Activated T-cell treated with anti-CD3 and anti-CD28 coated beads for 4 hours (primary cell): ENCODE measurements around the gene CD83.

ENCODE experiments used
- DNase-seq: peaks from one replicate; pipeline ENCODE4 v3.0.0-alpha.2; 2020

The CD83 gene

DNA sequence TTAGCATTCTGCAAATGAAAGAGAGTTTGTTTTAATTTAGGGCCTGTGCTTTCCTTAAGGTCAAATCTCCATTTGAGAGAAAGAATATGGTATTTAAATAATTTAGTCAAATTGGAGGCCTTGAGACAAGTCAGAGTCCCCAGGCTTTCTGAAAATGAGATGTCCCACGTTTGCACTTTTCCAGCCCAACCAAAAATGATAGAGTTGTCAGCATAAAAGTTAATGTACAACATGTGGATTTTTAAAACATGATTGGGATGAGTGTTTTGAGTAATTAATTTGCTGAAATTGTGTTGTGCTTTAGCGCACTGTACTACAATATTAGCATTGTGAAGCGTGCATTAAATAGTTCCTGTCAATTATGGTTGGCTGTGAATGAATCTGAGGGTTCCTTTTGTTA, 10.0 kb downstream of the CD83 start:
- no peak for DNase-seq

DNA sequence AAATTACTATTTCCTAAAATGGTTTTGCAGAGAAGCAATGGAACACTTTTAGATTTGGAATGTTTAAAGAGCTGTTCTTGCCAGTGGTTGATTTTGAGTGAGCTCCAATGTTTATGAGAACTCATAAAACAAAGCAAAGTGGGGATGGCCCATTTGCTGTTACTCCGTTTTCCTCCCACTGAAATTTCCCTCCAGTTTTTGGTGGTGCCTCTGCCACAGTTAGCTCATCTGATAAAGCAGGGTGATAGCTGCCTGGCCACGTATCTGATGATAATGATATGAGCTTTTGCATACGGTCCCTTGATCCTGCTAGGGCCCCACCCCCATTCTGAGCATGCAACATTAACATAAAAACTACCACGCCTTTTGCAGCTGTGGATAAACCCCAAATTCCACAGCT, 10.4 kb downstream of the CD83 start:
- no peak for DNase-seq

DNA sequence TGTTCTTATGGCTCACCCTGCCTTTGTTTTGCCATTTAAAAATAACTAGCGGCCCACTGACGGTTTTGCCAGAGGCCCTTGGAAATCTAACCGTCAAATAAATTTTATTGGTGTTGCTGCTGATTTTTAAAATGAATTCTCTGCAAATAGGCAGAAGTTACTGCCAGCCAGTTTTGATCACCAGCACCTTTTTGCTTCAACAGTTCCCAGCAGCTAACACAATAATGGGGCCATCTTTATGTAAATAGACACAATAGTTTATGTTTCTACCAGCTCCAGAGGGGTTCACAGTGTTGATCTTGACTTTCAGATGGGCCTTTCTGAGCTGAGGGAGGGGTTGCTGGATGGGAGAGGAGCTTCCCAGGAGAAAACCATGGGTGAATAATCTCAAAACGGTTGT, 11.2 kb downstream of the CD83 start:
- no peak for DNase-seq

DNA sequence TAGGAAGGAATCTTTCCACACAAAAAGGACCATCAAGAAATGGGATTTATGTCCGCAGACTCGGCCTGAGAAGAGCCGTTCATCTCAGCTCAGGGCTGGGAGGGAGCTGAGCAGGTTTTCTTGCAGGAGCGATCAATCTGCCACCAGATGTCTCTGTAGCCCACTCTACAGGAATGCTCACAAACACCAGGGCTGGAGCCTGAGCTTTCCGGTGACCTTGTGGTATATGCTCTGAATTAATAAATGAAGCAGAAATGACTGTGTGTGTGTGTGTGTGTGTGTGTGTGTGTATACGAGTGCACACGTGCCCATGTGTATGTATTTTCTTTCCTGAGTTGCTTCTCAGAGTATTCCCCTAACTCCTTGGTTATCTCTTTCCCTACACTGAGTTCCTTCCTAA, 12.0 kb downstream of the CD83 start:
- no peak for DNase-seq

DNA sequence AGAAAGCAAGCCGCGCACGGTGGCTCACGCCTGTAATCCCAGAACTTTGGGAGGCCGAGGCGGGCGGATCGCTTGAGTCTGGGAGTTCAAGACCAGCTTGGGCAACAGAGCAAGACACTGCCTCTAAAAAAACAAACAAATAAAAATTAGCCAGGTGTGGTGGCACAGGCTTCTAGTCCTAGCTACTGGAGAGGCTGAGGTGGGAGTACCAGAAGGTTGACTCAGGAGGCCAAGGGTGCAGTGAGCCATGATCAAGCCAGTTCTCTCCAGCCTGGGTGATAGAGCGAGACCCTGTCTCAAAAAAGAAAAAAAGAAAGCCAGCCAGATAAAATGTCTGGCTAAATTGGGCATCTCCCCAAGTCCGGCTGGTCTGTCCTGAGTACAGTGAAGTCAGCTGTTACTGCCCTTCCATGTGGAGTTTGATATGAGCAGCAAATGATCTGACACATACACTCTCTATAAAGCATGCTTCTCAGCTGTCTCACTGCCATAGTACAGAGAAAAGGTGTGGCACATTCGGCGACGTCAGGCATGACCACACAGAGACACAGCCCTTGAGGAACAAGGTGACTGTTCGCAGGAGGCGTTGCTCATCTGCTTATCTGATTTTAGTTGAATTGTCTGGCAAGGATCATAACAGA, 13.0 kb downstream of the CD83 start:
- no peak for DNase-seq

DNA sequence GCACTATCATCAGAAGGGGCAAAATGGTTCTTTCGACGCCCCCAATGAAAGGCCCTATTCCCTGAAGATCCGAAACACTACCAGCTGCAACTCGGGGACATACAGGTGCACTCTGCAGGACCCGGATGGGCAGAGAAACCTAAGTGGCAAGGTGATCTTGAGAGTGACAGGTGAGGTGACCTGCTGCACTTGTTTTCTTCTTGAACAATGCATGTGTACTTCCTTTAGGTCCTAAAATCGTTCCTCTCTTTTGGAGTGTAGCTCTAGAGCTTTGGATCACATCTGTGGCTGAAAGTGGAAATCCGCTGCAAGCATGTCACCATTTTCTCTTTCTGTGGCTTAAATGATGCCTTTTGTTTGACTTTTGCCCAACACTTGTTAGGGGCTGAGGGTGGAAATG, 14.0 kb downstream of the CD83 start:
- no peak for DNase-seq

DNA sequence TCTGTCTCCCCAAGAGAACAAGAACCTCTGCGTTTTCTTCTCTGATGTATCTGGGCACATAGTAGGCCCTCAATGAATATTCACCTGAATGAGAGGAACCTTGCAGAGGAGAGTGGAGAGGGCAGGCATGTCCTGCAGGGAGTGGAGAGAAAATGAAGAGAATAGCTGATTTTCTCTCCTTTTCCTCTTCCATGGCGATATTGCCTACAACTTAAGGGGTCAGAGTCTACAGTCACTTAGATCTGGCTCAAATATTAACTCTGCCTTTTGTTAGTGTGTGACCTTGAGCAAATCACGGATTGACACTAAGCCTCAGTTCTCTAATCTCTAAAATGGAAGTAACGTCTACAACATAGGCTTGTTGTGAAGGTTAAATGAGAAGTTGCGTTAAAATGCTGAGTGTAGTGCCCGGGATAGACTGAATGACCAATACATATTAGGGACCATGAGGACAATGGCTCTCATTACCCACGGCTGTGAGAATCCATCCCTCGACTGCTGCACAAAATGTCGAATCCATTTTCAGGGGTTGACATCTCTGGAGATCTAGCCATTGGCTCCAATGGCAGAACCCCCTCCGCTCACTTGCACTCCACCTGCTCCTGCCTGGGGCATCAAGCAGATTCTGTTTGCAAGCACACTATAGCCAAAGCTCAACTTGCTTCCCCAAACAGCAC, 14.8 kb downstream of the CD83 start:
- no peak for DNase-seq

DNA sequence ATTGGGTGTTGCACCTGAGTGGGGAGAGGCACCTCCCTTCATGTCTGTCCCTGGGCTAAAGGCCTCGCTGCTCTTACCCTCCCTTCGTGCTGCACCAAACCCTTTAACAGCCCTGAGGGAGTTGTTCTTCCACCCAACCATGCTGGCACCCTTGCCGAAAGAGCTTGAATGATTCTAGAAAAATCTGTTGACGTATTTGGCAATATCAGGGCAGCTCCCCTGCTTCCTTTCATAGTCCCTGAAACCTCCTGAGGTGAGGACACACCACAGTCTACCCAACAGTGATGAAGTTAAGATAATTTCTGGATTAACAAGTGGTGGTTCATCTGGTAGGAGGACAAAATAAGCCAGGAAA, 15.3 kb downstream of the CD83 start:
- DNase-seq = no peak

DNA sequence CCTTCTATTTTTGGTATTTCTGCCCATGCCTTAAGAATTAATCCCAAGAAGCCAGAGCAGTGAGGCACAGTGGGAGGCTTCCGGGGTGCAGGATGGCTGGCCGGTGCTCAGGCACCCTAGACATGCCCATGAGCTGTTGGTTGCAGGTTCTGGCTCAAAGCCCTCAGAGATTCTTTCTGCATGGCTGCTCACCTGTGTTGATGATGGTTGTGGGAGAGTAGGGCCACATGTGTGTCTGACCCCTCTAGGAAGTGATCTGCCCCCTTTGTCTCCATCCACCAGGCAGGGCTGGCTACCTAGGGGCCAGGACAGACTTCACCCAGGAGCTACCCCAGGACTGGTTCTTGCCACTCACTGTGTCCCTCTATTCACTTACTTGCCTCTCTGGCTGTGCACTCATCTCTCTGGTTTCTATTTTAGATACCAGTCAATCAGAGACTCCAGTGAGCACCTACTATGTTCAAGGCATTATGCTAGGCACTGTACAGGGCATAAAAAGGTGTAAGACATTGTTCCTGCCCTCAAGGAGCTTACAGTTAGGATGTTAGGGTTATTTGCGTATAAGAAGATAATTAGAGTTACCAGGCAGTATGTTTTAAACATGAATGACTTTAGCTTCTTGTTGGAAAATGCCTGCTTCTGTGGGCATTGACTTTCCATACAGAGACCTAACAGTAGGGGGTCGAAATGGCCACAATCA, 16.8 kb downstream of the CD83 start:
- DNase-seq = no peak

DNA sequence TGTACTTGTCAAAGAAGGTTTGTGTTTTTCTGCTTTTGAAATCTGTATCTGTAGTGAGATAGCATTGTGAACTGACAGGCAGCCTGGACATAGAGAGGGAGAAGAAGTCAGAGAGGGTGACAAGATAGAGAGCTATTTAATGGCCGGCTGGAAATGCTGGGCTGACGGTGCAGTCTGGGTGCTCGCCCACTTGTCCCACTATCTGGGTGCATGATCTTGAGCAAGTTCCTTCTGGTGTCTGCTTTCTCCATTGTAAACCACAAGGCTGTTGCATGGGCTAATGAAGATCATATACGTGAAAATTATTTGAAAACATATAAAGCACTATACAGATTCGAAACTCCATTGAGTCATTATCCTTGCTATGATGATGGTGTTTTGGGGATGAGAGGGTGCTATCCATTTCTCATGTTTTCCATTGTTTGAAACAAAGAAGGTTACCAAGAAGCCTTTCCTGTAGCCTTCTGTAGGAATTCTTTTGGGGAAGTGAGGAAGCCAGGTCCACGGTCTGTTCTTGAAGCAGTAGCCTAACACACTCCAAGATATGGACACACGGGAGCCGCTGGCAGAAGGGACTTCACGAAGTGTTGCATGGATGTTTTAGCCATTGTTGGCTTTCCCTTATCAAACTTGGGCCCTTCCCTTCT, 18.4 kb downstream of the CD83 start:
- no peak for DNase-seq

DNA sequence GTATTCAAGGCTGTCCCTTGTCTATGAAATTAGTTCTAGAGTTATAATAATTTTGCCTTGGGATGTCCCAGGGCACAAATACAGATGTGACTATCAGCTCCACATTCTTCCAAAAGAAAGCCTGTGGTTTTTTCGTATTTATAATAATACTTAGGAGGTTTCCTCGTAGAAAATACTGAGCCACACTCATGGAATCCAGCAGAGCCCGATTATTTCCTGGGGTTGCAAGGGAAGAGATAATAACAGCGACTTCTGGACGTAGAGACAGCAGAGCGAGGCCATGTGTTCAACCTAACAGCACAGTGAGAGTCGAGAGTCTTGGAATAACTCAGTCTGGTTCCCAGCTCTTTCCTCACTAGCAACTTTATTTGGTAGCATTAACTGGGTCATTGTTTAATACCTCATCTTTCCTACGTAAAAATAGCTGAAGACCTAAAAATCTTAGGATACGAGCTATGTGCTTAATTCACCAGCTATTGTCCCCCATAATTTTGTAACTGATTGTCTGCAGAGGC, 21.2 kb downstream of the CD83 start:
- no peak for DNase-seq

DNA sequence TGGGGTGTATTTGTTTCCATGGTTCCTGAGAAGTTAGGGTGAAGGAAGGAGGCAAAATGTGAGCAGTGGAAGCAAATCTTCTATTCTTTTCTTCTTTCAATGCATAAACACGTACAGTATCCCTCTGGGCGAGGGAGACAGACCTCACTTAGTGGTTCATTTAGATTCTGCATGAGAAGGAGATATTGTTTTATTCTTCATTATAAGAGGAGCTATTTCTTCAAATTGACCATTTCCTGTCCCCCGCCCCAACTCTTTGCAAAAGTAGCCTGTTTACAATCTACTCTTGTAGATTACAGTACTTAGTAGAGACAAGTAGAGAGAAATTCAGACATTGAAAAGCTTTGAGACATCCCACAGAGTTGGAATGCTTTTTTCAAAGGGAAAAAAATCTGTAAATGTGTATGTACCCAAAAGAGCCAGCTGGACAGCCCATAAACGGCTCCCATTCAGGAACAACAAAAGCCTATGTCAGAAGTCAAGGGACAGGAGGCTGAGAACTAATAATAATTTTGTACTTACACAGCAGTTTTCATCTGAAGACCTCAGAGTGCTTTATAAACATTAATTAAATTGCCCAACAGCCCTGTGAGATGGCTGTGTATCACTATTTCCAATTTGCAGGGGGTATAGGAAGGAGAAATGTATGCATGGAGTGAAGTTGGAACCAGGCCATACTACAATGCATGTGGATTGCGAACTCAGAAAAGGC, 23.9 kb downstream of the CD83 start:
- no peak for DNase-seq

DNA sequence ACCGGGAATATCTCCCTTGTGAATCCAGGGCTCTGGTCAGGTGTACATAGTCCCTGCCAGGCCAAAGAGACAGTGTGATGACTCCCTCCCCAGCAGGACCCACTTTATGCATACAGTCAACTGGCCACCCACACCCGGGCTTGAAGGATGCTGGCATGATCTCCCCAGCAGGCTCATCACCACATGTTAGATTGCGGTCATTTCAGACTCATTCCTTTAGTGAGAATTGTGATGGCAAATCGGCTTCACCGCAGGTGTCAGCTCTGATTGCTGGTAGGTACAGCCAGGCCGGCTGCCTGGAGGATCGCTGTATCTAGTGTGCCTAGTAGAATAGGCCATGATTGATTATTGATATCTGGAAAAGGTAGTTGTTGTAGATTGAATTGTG, 24.5 kb downstream of the CD83 start:
- DNase-seq = no peak

DNA sequence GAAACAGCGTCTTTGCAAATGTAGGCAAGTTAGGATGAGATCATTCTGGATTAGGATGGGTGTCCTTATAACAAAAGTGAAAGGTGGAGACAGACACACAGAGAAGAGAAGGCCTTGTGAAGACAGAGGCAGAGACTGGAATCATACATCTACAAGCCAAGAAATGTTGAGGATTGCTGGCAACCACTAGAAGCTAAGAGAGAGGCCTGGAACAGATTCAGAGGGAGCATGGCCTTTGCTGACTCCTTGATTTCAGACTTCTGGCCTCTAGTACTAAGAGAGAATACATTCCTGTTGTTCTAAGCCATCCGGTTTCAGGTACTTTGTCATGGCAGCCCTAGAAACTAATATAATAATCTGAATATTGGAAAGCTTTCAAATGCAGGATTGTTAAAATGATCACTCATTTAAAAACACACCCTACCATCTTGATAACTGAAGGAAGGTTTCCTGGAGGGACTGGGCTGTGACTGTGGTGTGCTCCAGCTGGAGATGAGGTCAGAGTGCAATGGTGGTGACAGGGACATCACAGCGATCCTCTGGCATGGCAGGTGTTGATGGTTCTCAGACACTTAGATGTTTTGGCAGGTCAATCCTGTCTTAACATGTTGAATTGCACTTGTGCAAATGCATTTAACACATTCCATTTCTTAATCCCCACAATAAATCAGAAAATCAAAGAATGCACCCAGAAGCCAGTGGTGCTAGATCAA, 25.1 kb downstream of the CD83 start:
- DNase-seq = no peak

DNA sequence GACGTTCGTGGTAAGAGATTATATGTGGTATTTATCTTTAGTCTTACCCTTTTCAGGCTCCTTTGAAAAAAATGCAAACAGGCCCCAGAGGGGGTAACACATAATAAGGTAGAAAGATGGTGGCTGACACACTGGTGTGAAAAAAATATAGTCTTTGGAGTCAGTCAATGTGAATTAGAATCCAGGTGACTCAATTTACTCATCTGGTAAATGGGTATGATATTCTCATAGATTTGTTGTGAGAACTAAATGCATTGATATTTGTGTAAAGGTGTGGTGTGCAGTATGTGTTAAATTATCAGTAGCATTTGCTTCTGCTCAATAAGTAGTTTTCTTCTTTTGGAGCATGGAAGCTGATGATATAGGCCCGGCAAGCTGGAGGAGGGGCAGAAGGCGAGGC, 25.7 kb downstream of the CD83 start:
- no peak for DNase-seq

DNA sequence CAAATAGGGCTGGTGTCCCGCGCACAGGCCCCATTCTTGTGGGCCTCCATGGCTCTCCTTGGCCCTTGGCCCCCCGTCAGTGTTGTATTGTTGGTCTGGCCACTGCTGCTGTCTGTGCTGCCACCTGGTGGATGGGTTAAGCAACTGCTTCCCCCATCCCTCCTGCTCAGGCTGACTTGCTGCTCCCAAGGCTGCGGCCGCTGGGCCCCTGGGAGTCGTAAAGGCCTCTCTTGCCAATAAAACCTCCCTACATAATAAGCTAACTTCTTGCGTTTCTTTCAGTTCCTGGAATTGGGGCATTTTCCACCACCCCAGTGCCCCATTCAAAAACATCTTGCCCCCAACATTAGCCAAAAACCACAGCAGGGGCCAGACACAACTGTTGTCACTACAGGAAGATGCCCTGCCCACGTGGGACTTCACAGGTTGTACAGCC, 27.1 kb downstream of the CD83 start:
- peak; percentile 73 for DNase-seq

DNA sequence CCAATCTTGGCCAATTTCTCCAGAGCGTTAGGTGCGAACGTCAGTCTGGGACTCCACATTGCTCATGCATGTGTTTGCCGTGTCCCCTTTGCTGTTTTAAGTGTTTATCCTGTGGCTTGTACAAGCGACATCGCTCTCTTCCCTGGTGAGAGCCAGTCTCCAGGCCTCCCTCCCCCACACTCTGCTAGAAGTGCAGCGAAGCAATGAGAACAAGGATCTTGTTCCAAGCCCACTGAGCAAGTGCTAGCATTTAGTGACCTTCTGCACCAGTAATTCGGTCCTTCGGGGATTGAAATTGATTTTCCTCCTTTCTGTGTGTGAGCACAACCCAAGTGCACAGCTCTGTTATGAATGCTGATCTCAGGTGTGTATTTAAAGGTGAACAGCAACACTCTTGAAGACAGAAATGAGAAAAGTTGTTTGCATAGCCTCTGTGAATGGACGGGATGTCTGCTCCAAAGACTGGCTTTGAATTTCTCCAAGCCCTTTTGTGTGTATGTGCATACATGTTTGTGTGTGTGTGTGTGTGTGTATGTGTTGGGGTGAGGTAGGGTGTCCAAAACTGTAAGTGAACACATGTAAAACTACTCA, 29.0 kb downstream of the CD83 start:
- no peak for DNase-seq

DNA sequence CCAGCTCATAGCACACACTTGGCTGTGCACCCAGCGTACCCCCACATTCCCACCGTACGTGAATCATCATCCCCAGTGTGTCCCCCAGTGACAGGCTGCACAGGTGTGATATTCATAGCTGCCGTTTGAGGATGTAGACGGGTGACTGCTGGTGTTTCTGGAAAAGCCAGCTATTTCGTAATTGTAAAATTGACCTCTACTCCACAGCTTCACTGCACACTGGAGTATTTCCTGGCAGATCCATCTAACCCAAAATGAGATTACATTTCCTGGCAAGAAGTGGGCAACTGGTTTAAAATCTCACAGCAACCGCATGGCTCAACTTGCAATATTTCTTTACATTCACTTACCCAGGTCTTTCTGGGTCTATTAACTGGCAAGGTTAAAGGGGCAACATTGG, 30.3 kb downstream of the CD83 start:
- DNase-seq = no peak

DNA sequence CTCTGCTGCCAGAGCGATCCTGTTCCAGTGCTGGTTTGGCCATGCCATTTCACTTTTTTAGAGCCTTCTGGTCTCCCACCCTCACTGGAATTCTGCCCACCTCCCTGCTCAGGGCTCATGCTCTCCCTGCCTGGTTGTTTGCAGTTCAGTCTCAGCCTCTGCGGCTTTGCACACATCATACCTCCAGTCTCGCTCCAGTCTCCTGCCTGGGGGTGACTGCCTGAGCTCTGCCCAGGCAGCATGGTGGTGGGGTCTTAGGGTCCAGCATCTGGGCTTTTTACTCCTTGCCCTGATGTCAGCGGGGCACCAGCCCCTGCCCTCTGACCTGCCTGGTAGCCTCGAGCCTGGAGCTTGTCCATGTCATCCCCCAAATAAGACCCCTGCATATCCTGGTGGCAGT, 30.9 kb downstream of the CD83 start:
- DNase-seq = no peak

DNA sequence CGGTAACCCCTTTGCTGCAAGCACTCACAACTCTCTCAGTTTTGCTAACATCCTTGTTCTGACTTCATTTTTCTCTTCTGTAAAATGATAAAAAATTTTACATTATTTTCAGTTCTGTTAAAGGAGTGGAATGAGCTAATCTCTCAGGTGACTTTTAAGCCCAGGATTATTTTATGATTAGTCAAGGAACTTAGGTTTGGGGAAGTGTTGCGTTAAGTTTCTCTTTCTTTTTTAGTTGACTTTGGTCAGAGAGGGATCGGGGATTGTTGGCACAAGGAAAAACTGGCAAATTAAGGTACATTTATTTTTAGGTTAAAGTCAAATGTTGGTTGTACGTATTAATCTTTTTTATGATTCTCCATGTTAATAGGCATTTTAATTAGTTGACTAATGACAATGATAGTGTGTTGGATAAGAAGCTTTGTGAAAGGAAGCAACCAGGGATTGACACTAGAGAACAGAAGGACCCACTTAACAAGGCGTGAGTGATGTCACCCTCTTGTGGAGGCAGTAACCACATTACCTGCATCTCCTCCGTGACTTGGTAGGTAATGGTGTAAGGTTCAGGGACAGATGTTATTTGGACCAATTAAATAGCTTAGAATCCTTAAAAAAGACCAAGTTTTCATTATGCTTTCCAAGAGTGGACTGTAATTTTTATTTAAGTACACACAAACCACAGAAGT, 31.6 kb downstream of the CD83 start:
- no peak for DNase-seq

DNA sequence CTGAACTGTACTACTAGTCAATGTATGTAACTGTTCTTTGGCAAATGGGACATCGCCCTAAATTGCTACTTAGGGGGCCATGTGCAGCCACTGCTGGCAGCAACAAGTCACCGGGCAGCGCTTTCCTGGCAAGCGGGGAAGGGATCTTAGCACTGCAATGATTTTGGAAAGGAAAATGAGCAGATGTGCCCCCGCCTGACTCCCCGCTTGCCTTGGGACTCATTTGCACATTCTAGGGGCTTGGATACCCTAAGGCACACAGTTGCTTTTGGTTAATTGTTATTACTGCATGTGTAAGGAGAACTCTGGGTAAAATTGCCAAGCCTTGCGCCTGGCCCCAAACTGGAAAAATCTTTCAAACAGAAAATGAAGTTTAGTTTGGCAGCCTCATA, 32.2 kb downstream of the CD83 start:
- no peak for DNase-seq
